ENCODE measurements around the gene NRG4. TPM values are rescaled to one million over a fixed set of nuclear protein-coding genes. Genes with fewer than 3 reads are reported as not detected.
"Not testable (repeated sequence)": the region's sequence is repeated elsewhere in the genome, so short reads cannot be mapped to it uniquely, and the experiment has no call there.

The NRG4 gene
- total RNA-seq: not detected in 2 replicates
- polyA plus RNA-seq (2012): 0.78 TPM

- DNase-seq (ENCODE audit: low read depth): peak; percentile 22
Measured at GRCh38 chr15:76011627-76012551, at the start of gene NRG4. Gene NRG4, minus strand, starts transcription at chr15:76012424. Its CDS starts 1,194 bp downstream, at chr15:76011230.

GRCh38 chr15:76061700-76062099 is 49.5 kb upstream of the NRG4 start:
- no peak for DNase-seq (ENCODE audit: low read depth)

- no peak for DNase-seq (ENCODE audit: low read depth)
Measured at GRCh38 chr15:76060118-76060989, 48.1 kb upstream of the NRG4 start.

GRCh38 chr15:76059320-76060117 is 47.3 kb upstream of the NRG4 start, which contains the start of gene TMEM266:
Gene TMEM266, plus strand, starts transcription at chr15:76059985. Its CDS starts 74,279 bp downstream, at chr15:76134264.
- peak; percentile 22 for DNase-seq (ENCODE audit: low read depth)

GRCh38 chr15:76058714-76059319 is 46.6 kb upstream of the NRG4 start:
- DNase-seq (ENCODE audit: low read depth): peak; percentile 8

GRCh38 chr15:76057332-76058000 is 45.2 kb upstream of the NRG4 start:
- peak; percentile 50 for DNase-seq (ENCODE audit: low read depth)

GRCh38 chr15:76056931-76057330 is 44.7 kb upstream of the NRG4 start:
- no peak for DNase-seq (ENCODE audit: low read depth)

GRCh38 chr15:76054201-76054600 is 42.0 kb upstream of the NRG4 start:
- not testable (repeated sequence) for DNase-seq (ENCODE audit: low read depth)

- no peak for DNase-seq (ENCODE audit: low read depth)
Measured at GRCh38 chr15:76038512-76038911, 26.3 kb upstream of the NRG4 start.

- DNase-seq (ENCODE audit: low read depth): no peak
Measured at GRCh38 chr15:76035593-76035992, 23.4 kb upstream of the NRG4 start.

- DNase-seq (ENCODE audit: low read depth): no peak
Measured at GRCh38 chr15:76034111-76034510, 21.9 kb upstream of the NRG4 start.

- no peak for DNase-seq (ENCODE audit: low read depth)
Measured at GRCh38 chr15:76033438-76033837, 21.2 kb upstream of the NRG4 start.

- DNase-seq (ENCODE audit: low read depth): no peak
Measured at GRCh38 chr15:76032046-76032445, 19.8 kb upstream of the NRG4 start.

GRCh38 chr15:76024021-76024768 is 12.0 kb upstream of the NRG4 start:
- no peak for DNase-seq (ENCODE audit: low read depth)

- DNase-seq (ENCODE audit: low read depth): not testable (repeated sequence)
Measured at GRCh38 chr15:76013470-76013869, 1.2 kb upstream of the NRG4 start.

GRCh38 chr15:76010613-76011012 is 1.6 kb downstream of the NRG4 start:
- DNase-seq (ENCODE audit: low read depth): no peak

- DNase-seq (ENCODE audit: low read depth): peak; percentile 24
Measured at GRCh38 chr15:76006136-76006778, 6.0 kb downstream of the NRG4 start.

GRCh38 chr15:76003364-76003763 is 8.9 kb downstream of the NRG4 start:
- no peak for DNase-seq (ENCODE audit: low read depth)

GRCh38 chr15:75995611-75996010 is 16.6 kb downstream of the NRG4 start:
- no peak for DNase-seq (ENCODE audit: low read depth)
